H1 (cell line): ENCODE measurements around the gene NKAIN2. TPM values are rescaled to one million over a fixed set of nuclear protein-coding genes. Genes with fewer than 3 reads are reported as not detected.

Experiments used
- CTCF ChIA-PET: fragments of 300-600 bp; sonication (Branson Sonifier 250); formaldehyde crosslinking; loops from one replicate; lab custom pipeline; 2021; ENCODE audit not compliant: partially characterized antibody; lab: Charles Lee
- POLR2A ChIA-PET: fragments of 300-600 bp; sonication (Branson Sonifier 250); formaldehyde crosslinking; loops from one replicate; lab custom pipeline; 2021; ENCODE audit warnings: inconsistent platforms; ENCODE audit not compliant: partially characterized antibody; lab: Charles Lee
- DNase-seq, 2 experiments: peaks; one replicate each; pipeline versions ENCODE4 v3.0.0 to v3.0.0-alpha.2; 2010 to 2022; ENCODE audit warnings: low spot score in 2 of 2, low read depth in 1 of 2, mixed read lengths in 1 of 2
- FAIRE-seq: peaks from 2 replicates; lab custom pipeline; 2011; peaks lifted over from hg19 to GRCh38; lab: Jason Lieb, UNC
- H2AFZ ChIP-seq: 2 replicates; pipeline ENCODE4 v1.8.1; 2012; ENCODE audit warnings: low read length, inconsistent platforms
- H2AK5ac ChIP-seq: 2 replicates; pipeline ENCODE4 v1.6.1; 2013; ENCODE audit warnings: low read depth, low read length
- H2BK120ac ChIP-seq: replicated peaks from 2 replicates; pipeline ENCODE3; 2013; ENCODE audit warnings: low read depth, low read length, inconsistent platforms
- H2BK12ac ChIP-seq: 2 replicates; pipeline ENCODE4 v1.6.1; 2013; ENCODE audit warnings: low read depth, low read length
- H2BK15ac ChIP-seq: 2 replicates; pipeline ENCODE4 v1.6.1; 2013; ENCODE audit warnings: low read length
- H2BK20ac ChIP-seq: 2 replicates; pipeline ENCODE4 v1.6.1; 2013; ENCODE audit warnings: low read length
- H2BK5ac ChIP-seq: 2 replicates; pipeline ENCODE4 v1.6.1; 2013; ENCODE audit warnings: low read depth, low read length
- H3K14ac ChIP-seq: 2 replicates; pipeline ENCODE4 v1.6.1; 2013; ENCODE audit warnings: inconsistent platforms; ENCODE audit not compliant: insufficient read length
- H3K18ac ChIP-seq: 2 replicates; pipeline ENCODE4 v1.6.1; 2013; ENCODE audit warnings: low read length; ENCODE audit errors: extremely low read depth
- H3K23ac ChIP-seq: 2 replicates; pipeline ENCODE4 v1.6.1; 2013; ENCODE audit warnings: inconsistent platforms; ENCODE audit not compliant: insufficient read length
- H3K23me2 ChIP-seq: 2 replicates; pipeline ENCODE4 v1.6.1; 2013; ENCODE audit warnings: low read depth, low read length
- H3K27ac ChIP-seq: 2 replicates; pipeline ENCODE4 v1.6.1; 2011; ENCODE audit warnings: low read depth, low read length, inconsistent platforms
- H3K27me3 ChIP-seq, 4 experiments: replicated peaks in 1 of 4; 1 replicate in 1 of 4; 2 replicates in 3 of 4; pipeline versions ENCODE4 v1.6.1 to v1.8.1; 2011 to 2013; ENCODE audit warnings: low read length in 3 of 4, mild to moderate bottlenecking in 3 of 4, inconsistent platforms in 2 of 4, mixed read lengths in 2 of 4, moderate library complexity in 1 of 4; ENCODE audit not compliant: control insufficient read depth in 3 of 4, insufficient read depth in 3 of 4; ENCODE audit errors: extremely low read depth in 1 of 4
- H3K36me3 ChIP-seq, 4 experiments: 2 replicates each; pipeline versions ENCODE4 v1.6.1 to v1.8.1; 2011 to 2013; ENCODE audit warnings: mild to moderate bottlenecking in 4 of 4, low read length in 3 of 4, moderate library complexity in 2 of 4, control low read depth in 1 of 4, inconsistent platforms in 1 of 4; ENCODE audit not compliant: insufficient read depth in 4 of 4, control insufficient read depth in 2 of 4
- H3K4ac ChIP-seq: replicated peaks from 2 replicates; pipeline ENCODE3; 2013; ENCODE audit warnings: low read length, low read depth, mixed read lengths, inconsistent platforms; ENCODE audit not compliant: insufficient read length
- H3K4me1 ChIP-seq, 4 experiments: replicated peaks in 1 of 4; 1 replicate in 1 of 4; 2 replicates in 3 of 4; pipeline versions ENCODE4 v1.6.1 to v1.8.1; 2011 to 2013; ENCODE audit warnings: low read length in 3 of 4, inconsistent platforms in 2 of 4, mixed read lengths in 1 of 4; ENCODE audit not compliant: insufficient read depth in 4 of 4, control insufficient read depth in 3 of 4
- H3K4me2 ChIP-seq, 2 experiments: 2 replicates each; pipeline versions ENCODE4 v1.6.1 to v1.8.1; 2011 to 2013; ENCODE audit warnings: low read depth in 2 of 2, low read length in 2 of 2, control low read depth in 1 of 2, inconsistent platforms in 1 of 2, mild to moderate bottlenecking in 1 of 2; ENCODE audit not compliant: insufficient read depth in 1 of 2
- H3K4me3 ChIP-seq, 4 experiments: fragments of 200-600, 300-600 bp in 1 of 4; sonication (generic), shearing (Covaris generic), sonication (Bioruptor Twin) in 1 of 4; 2 replicates each; pipeline versions ENCODE4 v1.5.1 to v1.8.1; 2011 to 2016; ENCODE audit warnings: low read length in 4 of 4, low read depth in 3 of 4, control low read depth in 2 of 4, inconsistent platforms in 2 of 4, mild to moderate bottlenecking in 2 of 4, mixed read lengths in 1 of 4, moderate library complexity in 1 of 4; ENCODE audit not compliant: insufficient read depth in 2 of 4; ENCODE audit errors: extremely low read depth in 1 of 4
- H3K56ac ChIP-seq: replicated peaks from 2 replicates; pipeline ENCODE3; 2013; ENCODE audit warnings: low read depth, mild to moderate bottlenecking, mixed read lengths, low read length, inconsistent platforms; ENCODE audit not compliant: insufficient read length
- H3K79me1 ChIP-seq: 2 replicates; pipeline ENCODE4 v1.6.1; 2013; ENCODE audit warnings: low read depth, low read length, control low read depth
- H3K79me2 ChIP-seq, 2 experiments: 2 replicates each; pipeline versions ENCODE4 v1.6.1 to v1.8.1; 2012 to 2013; ENCODE audit warnings: low read length in 2 of 2, mild to moderate bottlenecking in 2 of 2, inconsistent platforms in 1 of 2; ENCODE audit not compliant: insufficient read depth in 2 of 2, control insufficient read depth in 1 of 2
- H3K9ac ChIP-seq, 4 experiments: replicated peaks in 1 of 4; 1 replicate in 1 of 4; 2 replicates in 3 of 4; pipeline versions ENCODE4 v1.6.1 to v1.8.1; 2011 to 2013; ENCODE audit warnings: low read depth in 3 of 4, low read length in 3 of 4, control low read depth in 2 of 4, mild to moderate bottlenecking in 2 of 4, moderate library complexity in 2 of 4, inconsistent platforms in 1 of 4; ENCODE audit errors: extremely low read depth in 1 of 4
- H3K9me3 ChIP-seq, 2 experiments: 2 replicates each; pipeline versions ENCODE4 v1.6.1 to v1.8.1; 2012 to 2013; ENCODE audit warnings: mild to moderate bottlenecking in 2 of 2, moderate library complexity in 2 of 2, control low read depth in 1 of 2, inconsistent platforms in 1 of 2, low read depth in 1 of 2, low read length in 1 of 2, mixed read lengths in 1 of 2; ENCODE audit not compliant: insufficient read depth in 2 of 2
- H4K20me1 ChIP-seq, 2 experiments: replicated peaks in 1 of 2; 2 replicates each; pipeline versions ENCODE3 to v1.8.1; 2011 to 2013; ENCODE audit warnings: inconsistent platforms in 2 of 2, low read length in 2 of 2, mild to moderate bottlenecking in 1 of 2; ENCODE audit not compliant: insufficient read depth in 2 of 2, control insufficient read depth in 1 of 2
- H4K5ac ChIP-seq: 2 replicates; pipeline ENCODE4 v1.6.1; 2013; ENCODE audit warnings: low read length, low read depth, mixed read lengths, inconsistent platforms; ENCODE audit not compliant: insufficient read length
- H4K8ac ChIP-seq: 2 replicates; pipeline ENCODE4 v1.8.0; 2013; ENCODE audit warnings: mild to moderate bottlenecking, moderate library complexity, low read length, inconsistent platforms; ENCODE audit not compliant: insufficient read depth; ENCODE audit errors: extremely low read depth
- H4K91ac ChIP-seq: replicated peaks from 2 replicates; pipeline ENCODE3; 2013; ENCODE audit warnings: low read length, mixed read lengths, inconsistent platforms; ENCODE audit not compliant: insufficient read length
- WGBS, 2 experiments: shearing (Covaris generic) in 1 of 2; methylation state at CpG; one replicate each; pipeline versions ENCODE4 v1.1.6 to v1.1.7; 2013 to 2015; ENCODE audit warnings: low lambda C conversion rate in 2 of 2, mixed read lengths in 2 of 2, inconsistent platforms in 1 of 2, low coverage in 1 of 2, missing lambda C conversion rate in 1 of 2; ENCODE audit not compliant: insufficient replicate concordance in 2 of 2, insufficient coverage in 1 of 2, insufficient read length in 1 of 2; ENCODE audit errors: extremely low coverage in 1 of 2, missing lambda C conversion rate in 1 of 2; 5-methylcytosine and 5-hydroxymethylcytosine counted together
- polyA plus RNA-seq, 7 experiments: library from polyadenylated mRNA; depleted of rRNA in 3 of 7; stranded (reverse) in 5 of 7; unstranded in 2 of 7; fragments of >200 nt in 5 of 7; fragments of 200-250 nt in 2 of 7; gene quantifications; 1 replicate in 5 of 7; 2 replicates in 1 of 7; 4 replicates in 1 of 7; pipeline versions ENCODE4 v1.2.1 to v1.2.3, GENCODE V29; 2011 to 2013; ENCODE audit warnings: missing spikeins in 2 of 7, mixed read lengths in 2 of 7
- total RNA-seq: library from RNA; stranded (reverse); fragmentation: NEBNext Ultra II Directional; extraction: Animal tissue kit (Norgen Biotek cat#: 25700); gene quantifications from 2 replicates; pipeline ENCODE4 v1.2.1, GENCODE V29; 2021

Gene NKAIN2
- total and polyA plus RNA-seq, 2 of the 8 experiments (the other 6 are each of a cell fraction or from before 2014, with no cell fraction given) = 0.20 to 0.34 TPM

DNA sequence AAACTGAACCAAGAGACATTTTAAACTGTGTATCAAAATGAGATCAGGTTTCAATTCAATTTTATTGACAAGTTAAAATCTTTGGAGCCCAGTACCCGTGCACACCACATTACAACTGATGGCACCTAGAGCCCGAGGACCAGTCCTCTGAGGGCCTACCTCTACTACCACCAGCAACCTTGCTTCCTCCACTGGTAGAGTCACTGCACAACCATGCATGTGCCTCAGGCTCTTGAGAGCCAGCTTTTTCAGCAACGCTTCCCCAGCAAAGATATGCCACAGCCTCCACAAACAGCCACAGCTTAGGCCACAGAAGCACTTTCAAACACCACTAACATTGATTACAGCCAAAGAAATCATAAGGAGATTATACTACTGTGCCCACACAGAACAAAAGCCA is 830.0 kb downstream of the NKAIN2 start:
- Histone ChIP-seq H3K14ac (no peak overlapping the region), H2BK20ac (no peak overlapping the region), H3K23ac (no peak overlapping the region), H3K79me2 (no peaks in the 10 kb centered on the region), H2BK15ac (no peak overlapping the region), H4K20me1 (no peaks in the 10 kb centered on the region), H3K4me2 (no peak overlapping the region), H2BK120ac (no peak overlapping the region), H3K4me3 (no peak overlapping the region), H4K8ac (no peak overlapping the region; the same call in 1 of the 2 replicates), H3K79me1 (no peaks in the 10 kb centered on the region), H3K27me3 (no peaks in the 10 kb centered on the region), H3K36me3 (no peaks in the 10 kb centered on the region), H2AFZ (no peak overlapping the region), H2BK5ac (no peak overlapping the region), H3K4me1 (no peaks in the 10 kb centered on the region), H3K27ac (no peak overlapping the region), H3K23me2 (no peaks in the 10 kb centered on the region), H3K9ac (no peak overlapping the region), H4K91ac (no peak overlapping the region), H3K9me3 (no peaks in the 10 kb centered on the region), H2AK5ac (no peak overlapping the region), H2BK12ac (no peak overlapping the region), H3K56ac (no peak overlapping the region), H3K4ac (no peak overlapping the region), H3K18ac (no peak overlapping the region), H4K5ac (no peak overlapping the region)
- WGBS, 2 experiments = 100% methylated on average over 3 of the region's 3 CpGs; no CpG with 5 or more reads in 1 of the 2 experiments
- no peak for DNase-seq
- FAIRE-seq = no peak
- CTCF ChIA-PET = no interaction called here
- POLR2A ChIA-PET = no interaction called here
